ENCODE measurements around the gene OR8K5.
"Not testable (repeated sequence)": the region's sequence is repeated elsewhere in the genome, so short reads cannot be mapped to it uniquely, and the experiment has no call there.

Gene OR8K5, protein sequence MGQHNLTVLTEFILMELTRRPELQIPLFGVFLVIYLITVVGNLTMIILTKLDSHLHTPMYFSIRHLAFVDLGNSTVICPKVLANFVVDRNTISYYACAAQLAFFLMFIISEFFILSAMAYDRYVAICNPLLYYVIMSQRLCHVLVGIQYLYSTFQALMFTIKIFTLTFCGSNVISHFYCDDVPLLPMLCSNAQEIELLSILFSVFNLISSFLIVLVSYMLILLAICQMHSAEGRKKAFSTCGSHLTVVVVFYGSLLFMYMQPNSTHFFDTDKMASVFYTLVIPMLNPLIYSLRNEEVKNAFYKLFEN

DNA sequence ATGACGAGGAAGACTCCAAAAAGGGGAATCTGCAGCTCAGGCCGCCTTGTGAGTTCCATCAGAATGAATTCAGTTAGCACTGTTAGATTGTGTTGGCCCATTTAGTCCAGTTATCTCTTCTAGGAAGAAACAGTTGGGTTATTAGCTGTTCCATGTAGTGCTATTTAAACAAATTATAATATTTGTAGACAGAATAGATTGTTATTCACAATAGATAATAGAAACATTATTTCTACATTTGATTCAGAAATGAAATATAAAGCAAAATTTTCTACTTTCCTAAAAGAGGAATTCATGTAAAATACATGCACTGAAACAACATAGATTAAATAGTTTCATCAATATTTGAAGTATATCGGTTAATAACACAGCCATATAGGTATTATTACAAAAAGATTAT is at the start of gene OR8K5:
TSS of gene OR8K5 (minus strand) at position 101 of the 400 bp plus-strand sequence. CDS start at position 101, 0 bp downstream.
- DNase-seq: no peak

DNA sequence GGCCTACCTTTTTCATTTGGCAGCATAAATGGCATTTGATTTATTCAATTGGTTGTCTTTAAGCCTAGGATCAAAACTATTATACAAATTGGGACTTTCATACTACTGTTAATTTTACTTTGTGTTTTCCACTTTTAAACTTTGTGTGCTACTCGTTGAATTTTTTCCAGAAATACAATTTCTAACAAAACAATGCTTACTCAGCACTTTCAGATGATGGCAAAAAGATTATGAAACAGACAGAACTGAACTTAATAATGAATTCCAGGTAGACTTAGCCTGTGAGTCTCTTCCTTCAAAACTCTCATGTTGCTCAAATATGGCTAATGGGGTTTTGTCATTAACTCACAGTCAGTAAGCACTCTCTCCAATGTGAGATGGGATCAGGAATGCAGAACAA is 47.7 kb upstream of the OR8K5 start:
- no peak for DNase-seq

DNA sequence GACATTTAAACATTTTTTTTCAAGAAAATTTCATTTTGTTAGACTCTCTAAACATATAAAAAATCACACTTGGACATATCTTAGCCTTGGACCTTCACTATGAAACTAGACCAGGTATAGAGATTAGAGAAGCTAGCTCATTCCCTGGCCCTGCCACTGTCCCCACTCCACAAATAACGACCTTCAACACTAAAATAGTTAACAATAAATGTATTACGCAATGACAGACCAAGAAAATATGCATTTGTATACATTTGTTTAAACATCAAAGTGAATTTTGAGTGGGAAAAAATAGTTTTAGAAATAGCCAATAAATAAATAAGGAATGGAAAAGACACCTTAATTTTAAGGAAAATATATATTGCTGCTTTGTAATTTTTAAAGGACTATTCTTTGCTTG is 37.2 kb upstream of the OR8K5 start:
- no peak for DNase-seq

DNA sequence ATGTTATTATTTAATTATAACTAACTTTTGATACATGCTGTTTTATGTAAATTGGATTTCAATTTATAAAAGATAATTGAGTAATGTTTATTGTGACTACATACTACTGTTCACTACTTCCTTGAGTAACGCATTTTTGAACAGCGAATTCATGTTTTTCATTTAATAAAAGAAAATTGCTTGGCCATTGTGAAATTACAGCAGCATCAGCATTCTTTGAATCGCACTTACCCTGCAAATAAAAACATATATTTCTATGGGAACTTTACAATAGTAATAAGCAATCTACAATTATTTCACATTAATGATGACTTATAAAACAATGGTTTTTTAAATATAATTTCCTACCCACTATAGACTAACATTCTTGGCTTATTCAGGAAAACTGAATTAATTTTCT is 36.6 kb upstream of the OR8K5 start:
- DNase-seq: no peak

DNA sequence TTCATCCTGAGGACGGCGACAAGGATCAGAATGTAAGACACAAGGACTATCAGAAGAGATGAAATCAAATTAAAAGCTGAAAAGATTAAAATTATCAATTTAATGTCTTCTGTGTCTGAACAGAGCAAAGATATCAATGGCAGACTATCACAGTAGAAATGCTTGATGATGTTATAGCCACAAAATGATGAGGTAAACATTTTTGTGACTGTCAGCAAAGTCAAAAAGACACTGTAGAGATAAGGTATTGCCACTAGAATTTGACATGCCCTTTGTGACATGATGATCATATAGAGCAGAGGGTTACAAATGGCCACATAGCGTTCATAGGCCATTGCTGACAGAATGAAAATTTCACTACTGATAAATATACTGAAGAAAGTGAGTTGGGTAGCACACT is 28.5 kb upstream of the OR8K5 start:
- no peak for DNase-seq

DNA sequence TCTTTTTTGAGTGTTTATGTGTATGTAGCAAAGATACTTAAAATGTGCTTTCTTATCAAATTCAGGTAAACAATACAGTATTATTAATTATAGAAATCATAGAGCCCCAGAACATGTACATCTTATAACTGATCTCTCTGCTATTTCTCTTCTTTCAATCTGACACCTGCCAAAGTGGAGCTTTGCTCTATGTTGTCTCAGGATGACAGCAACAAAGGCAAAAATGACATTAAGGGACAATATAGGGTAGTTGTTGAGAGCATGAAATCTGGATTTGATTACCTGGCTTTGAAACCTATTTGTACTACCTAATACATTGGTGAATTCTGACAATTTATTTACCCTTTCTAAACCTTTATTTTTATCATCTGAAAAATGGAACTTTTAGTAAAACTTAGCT is 23.3 kb upstream of the OR8K5 start:
- DNase-seq: no peak

DNA sequence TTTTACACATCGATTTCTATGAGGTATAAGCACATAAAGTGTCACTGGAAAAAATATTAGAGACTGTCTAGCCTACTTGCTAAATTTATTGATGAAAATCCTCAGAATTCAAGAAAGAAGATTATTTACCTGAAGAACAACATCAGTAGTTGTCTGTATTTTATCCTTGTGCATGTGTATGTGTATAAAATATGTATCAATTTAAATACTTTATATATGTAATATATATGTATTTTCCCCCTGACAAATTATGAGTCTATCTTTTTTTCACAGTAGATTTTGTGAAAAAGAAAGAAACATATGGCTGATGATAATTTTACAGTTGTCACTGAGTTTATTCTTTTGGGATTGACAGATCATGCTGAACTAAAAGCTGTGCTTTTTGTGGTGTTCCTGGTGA is 16.2 kb upstream of the OR8K5 start, which contains the start of gene OR5J2:
TSS of gene OR5J2 (plus strand) at position 301 of the 400 bp plus-strand sequence. CDS start at position 301, 0 bp downstream.
- no peak for DNase-seq

DNA sequence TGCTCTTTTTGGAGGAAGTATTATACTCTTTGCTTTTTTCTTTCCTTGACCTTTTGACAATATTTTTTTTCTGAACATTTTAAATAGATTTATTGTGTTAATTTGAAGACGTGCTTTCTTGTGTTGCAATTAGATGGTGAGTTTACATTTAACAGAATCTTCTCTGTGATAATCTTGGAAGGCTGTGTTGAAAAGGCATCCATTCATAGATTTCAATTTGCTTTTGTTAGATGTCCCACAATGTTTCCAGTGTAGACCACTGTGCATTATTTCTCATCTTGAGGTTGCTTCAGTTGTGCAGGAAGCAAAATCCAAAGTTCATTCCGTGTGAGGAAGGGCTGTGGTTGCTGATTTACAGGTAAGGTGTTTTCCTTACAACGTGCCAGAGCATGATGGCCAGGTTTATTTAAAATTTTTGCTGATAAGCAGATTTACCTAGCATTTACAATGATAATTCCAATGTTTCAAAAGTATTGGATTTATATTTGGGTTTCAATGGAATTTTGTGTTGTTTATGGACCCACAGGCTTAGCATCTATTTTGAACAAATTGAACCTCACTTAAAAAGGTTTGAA is 12.2 kb upstream of the OR8K5 start:
- DNase-seq: no peak

DNA sequence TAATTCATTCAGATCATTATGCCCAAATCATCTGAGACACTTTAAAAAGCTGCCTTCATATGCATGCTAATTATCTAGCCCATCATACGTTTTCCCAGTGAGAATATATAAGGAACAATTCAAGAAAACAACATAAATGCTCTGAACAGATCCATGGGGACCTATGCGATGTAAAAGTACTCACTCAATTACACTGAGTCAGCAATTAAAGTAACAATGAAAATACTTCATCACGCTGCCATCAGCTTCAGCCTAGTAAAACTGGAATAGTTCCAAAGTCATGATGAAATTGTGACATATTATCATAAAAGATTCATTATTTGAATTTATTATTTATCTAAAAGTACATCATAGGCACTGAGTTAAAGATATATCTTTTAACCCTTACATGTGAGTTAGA is 3.7 kb upstream of the OR8K5 start:
- DNase-seq: no peak

DNA sequence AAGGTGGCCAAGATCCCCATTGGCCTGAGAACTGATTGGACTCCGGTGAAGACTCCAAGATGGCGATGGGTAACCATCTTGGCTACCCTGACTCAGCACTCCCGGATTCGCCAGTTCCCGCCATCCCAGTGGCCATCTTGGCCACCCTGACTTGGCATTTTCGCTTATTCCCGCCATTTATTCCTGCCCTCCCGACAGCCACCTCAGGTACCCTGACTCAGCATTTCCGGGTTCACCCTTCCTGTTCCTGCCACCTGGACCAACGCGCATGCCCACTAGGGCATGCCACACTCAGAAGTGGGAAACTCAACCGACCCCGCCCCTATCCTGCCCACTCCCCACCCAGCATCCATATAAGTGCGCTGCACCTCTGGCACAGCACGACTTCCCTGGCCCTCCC is 7.8 kb downstream of the OR8K5 start:
- DNase-seq: no peak

DNA sequence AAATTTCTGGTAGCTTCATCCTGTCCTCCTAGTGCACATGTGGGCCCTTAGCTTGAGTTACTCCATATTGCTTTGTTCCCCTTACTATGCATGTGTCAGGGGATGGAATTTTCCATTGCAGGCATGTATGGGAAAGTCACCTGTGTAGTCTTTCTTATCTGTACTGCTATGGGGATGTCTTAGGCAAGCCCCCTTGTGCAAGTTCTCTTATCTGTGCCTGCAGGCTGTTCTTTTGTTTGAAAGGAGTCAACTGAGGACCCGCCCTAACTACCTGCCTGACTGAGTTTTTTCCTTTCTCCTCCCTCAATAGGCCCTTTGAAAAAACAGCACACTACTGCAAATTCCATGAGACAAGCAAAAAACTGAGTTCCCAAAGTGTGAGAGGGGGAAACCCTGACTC is 8.7 kb downstream of the OR8K5 start:
- no peak for DNase-seq

DNA sequence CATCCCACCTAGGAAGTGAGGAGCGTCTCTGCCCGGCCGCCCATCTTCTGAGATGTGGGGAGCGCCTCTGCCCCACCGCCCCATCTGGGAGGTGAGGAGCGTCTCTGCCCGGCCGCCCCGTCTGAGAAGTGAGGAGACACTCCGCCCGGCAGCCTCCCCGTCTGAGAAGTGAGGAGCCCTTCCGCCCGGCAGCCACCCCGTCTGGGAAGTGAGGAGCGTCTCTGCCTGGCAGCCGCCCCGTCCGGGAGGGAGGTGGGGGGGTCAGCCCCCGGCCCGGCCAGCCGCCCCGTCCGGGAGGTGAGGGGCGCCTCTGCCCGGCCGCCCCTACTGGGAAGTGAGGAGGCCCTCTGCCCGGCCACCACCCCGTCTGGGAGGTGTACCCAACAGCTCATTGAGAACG is 16.4 kb downstream of the OR8K5 start:
- not testable (repeated sequence) for DNase-seq

DNA sequence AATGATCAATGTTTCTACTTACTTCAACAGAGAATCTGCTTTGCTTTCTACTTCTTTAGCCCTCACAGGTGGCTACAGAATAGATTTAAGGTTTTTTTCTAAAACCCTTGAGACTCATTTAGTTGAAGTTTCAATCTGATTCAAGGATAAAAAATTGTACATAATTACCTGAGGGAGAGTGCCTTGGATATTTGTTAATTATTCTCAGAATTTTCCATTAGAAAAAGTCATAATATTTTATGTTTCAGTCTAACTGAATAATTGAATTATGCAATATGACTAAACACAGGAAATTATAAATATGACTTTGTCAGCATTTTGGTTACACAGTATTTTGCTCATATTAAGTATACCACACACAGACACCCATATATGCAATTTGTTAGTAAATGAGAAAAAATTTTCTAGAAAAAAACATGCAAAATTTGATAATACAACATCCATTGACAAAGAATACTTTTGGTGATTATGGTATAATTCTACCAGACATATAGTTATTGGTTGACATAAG is 19.9 kb downstream of the OR8K5 start, which contains the start of gene OR8J3:
TSS of gene OR8J3 (minus strand) at position 51 of the 511 bp plus-strand sequence. CDS start 2,483 bp downstream, outside the sequence.
- DNase-seq: no peak

DNA sequence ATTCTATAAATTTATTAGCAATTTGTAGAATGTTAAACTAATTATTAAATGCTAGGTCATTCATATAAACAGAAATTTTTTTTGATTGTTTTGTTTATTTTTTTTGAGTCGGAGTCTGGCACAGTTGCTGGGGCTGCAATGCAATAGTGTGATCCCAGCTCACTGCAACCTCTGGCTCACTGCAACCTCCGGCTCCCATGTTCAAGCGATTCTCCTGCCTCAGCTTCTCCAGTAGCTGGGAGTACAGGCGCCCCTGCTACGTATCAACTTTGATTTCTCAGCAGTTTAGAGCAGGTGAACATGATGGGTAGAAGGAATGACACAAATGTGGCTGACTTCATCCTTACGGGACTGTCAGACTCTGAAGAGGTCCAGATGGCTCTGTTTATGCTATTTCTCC is 38.0 kb downstream of the OR8K5 start, which contains the start of gene OR8H3:
TSS of gene OR8H3 (plus strand) at position 301 of the 400 bp plus-strand sequence. CDS start at position 301, 0 bp downstream.
- no peak for DNase-seq
